K562 (cell line): ENCODE measurements around the gene CALML6. TPM values are rescaled to one million over a fixed set of nuclear protein-coding genes. Genes with fewer than 3 reads are reported as not detected.

ENCODE experiments used
- ATAC-seq: fragments of 200-7000 bp; cut with Tn5 transposase; 3 replicates; pipeline ENCODE4 v1.9.1; 2020; ENCODE audit warnings: moderate library complexity
- BruUV-seq: library from RNA; stranded (reverse); fragments of 400-500 nt; replicated peaks from 2 replicates; lab custom pipeline; 2021; lab: Mats Ljungman, UMichigan
- CTCF ChIA-PET: fragments of 300-600 bp; formaldehyde crosslinking; extraction: SDS; loops from one replicate; lab custom pipeline; 2021; ENCODE audit warnings: low intra/inter-chr PET ratio; lab: Yijun Ruan, JAX
- POLR2A ChIA-PET: fragments of 300-600, 350-650 bp; sonication (Branson Sonifier 250); formaldehyde crosslinking; extraction: SDS; loops from one replicate; lab custom pipeline; 2021; ENCODE audit warnings: antibody characterized with exemption, inconsistent platforms; lab: Yijun Ruan, JAX
- DNase-seq, 4 experiments: peaks; one replicate each; pipeline versions ENCODE4 v3.0.0 to v3.0.0-alpha.2; 2011 to 2018; ENCODE audit warnings: low spot score in 3 of 4, mixed read lengths in 3 of 4; ENCODE audit errors: extremely low read depth in 1 of 4
- FAIRE-seq: peaks from 2 replicates; lab custom pipeline; 2011; peaks lifted over from hg19 to GRCh38; lab: Jason Lieb, UNC
- H2AFZ ChIP-seq: 2 replicates; pipeline ENCODE4 v1.6.0; 2011; ENCODE audit warnings: low read depth, low read length, control low read depth, inconsistent platforms
- H3K27ac ChIP-seq: fragments of 200-600 bp; 3 replicates; pipeline ENCODE4 v1.8.0; 2011; ENCODE audit warnings: low read depth, mild to moderate bottlenecking, control low read depth, inconsistent platforms, low read length, moderate library complexity, mixed read lengths; ENCODE audit errors: extremely low read depth
- H3K27me3 ChIP-seq, 2 experiments: fragments of 300-600 bp in 1 of 2; 2 replicates in 1 of 2; 3 replicates in 1 of 2; pipeline versions ENCODE4 v1.6.0 to v1.8.0; 2011; ENCODE audit warnings: inconsistent platforms in 2 of 2, low read length in 2 of 2, mild to moderate bottlenecking in 1 of 2, mixed read lengths in 1 of 2, moderate library complexity in 1 of 2; ENCODE audit not compliant: control insufficient read depth in 2 of 2, insufficient read depth in 2 of 2
- H3K36me3 ChIP-seq: fragments of 300-600 bp; 3 replicates; pipeline ENCODE4 v1.8.0; 2011; ENCODE audit warnings: mild to moderate bottlenecking, low read length, inconsistent platforms; ENCODE audit not compliant: control insufficient read depth, insufficient read depth
- H3K4me1 ChIP-seq, 2 experiments: fragments of 200-600 bp in 1 of 2; replicated peaks in 1 of 2; 2 replicates in 1 of 2; 3 replicates in 1 of 2; pipeline versions ENCODE4 v1.5.1 to v1.8.0; 2011; ENCODE audit warnings: inconsistent platforms in 2 of 2, low read length in 2 of 2, mild to moderate bottlenecking in 1 of 2, mixed read lengths in 1 of 2, moderate library complexity in 1 of 2; ENCODE audit not compliant: control insufficient read depth in 2 of 2, insufficient read depth in 2 of 2
- H3K4me2 ChIP-seq: 2 replicates; pipeline ENCODE4 v1.6.1; 2011; ENCODE audit warnings: low read length, control low read depth, inconsistent platforms, mixed read lengths; ENCODE audit not compliant: insufficient read depth
- H3K4me3 ChIP-seq: fragments of 200-600 bp; sonication (generic), shearing (Covaris generic); 2 replicates; pipeline ENCODE4 v1.5.1; 2016; ENCODE audit warnings: control low read depth, inconsistent platforms
- H3K79me2 ChIP-seq: fragments of 200-600 bp; 3 replicates; pipeline ENCODE4 v1.8.0; 2011; ENCODE audit warnings: low read length, inconsistent platforms; ENCODE audit not compliant: control insufficient read depth, insufficient read depth
- H3K9ac ChIP-seq, 2 experiments: 2 replicates each; pipeline versions ENCODE4 v1.6.0 to v1.6.1; 2011; ENCODE audit warnings: low read depth in 2 of 2, low read length in 2 of 2, control low read depth in 1 of 2, inconsistent platforms in 1 of 2, mild to moderate bottlenecking in 1 of 2, mixed read lengths in 1 of 2; ENCODE audit not compliant: insufficient read depth in 1 of 2
- H3K9me1 ChIP-seq: one replicate; pipeline ENCODE4 v1.6.0; 2011; ENCODE audit warnings: inconsistent platforms, mild to moderate bottlenecking, low read length, moderate library complexity; ENCODE audit not compliant: control insufficient read depth, insufficient read depth
- H3K9me3 ChIP-seq: replicated peaks from 2 replicates; pipeline ENCODE4 v1.5.1; 2011; ENCODE audit warnings: low read depth, low read length, inconsistent platforms; ENCODE audit not compliant: control insufficient read depth, insufficient read depth
- H4K20me1 ChIP-seq: replicated peaks from 2 replicates; pipeline ENCODE4 v1.6.1; 2011; ENCODE audit warnings: low read length, inconsistent platforms, mixed read lengths; ENCODE audit not compliant: control insufficient read depth, insufficient read depth
- CXXC5 ChIP-seq: fragments of 250-450 bp; sonication (Bioruptor Pico); IDR thresholded peaks from 2 replicates; pipeline ENCODE4 v1.8.0; 2022; ENCODE audit warnings: inconsistent platforms, mild to moderate bottlenecking, moderate library complexity
- FOXM1 ChIP-seq, 2 experiments: fragments of 450-650 bp in 1 of 2; sonication (generic) in 1 of 2; formaldehyde crosslinking in 1 of 2; IDR thresholded peaks; 2 replicates each; pipeline versions ENCODE4 v1.6.1 to v1.9.0; 2017 to 2022; ENCODE audit warnings: low read depth in 2 of 2, mild to moderate bottlenecking in 2 of 2, missing genetic modification reagents in 1 of 2, moderate library complexity in 1 of 2
- KDM1A ChIP-seq, 2 experiments: fragments of 450-650 bp; IDR thresholded peaks; 2 replicates each; pipeline ENCODE4 v1.6.1; 2016; ENCODE audit warnings: mild to moderate bottlenecking in 2 of 2
- RBM25 ChIP-seq: fragments of 200-400 bp; formaldehyde crosslinking; IDR thresholded peaks from 2 replicates; pipeline ENCODE4 v1.6.1; 2018; ENCODE audit warnings: low read length, low read depth, moderate library complexity; ENCODE audit not compliant: severe bottlenecking
- SMARCA4 ChIP-seq: fragments of 450-650 bp; IDR thresholded peaks from 2 replicates; pipeline ENCODE4 v1.6.1; 2016
- SP2 ChIP-seq: IDR thresholded peaks from 2 replicates; pipeline ENCODE4 v1.6.1; 2011; ENCODE audit warnings: mild to moderate bottlenecking, low read depth, low read length, moderate library complexity; ENCODE audit not compliant: poor library complexity, severe bottlenecking; ENCODE audit errors: extremely low read depth
- TBP ChIP-seq: optimal IDR thresholded peaks from 2 replicates; pipeline ENCODE3; 2011; ENCODE audit warnings: low read depth, low read length, improper control_type of control experiment
- ZNF384 ChIP-seq: IDR thresholded peaks from 2 replicates; pipeline ENCODE4 v1.6.1; 2012; ENCODE audit warnings: low read depth, low read length, improper control_type of control experiment
- ZNF77 ChIP-seq: fragments of 250-450 bp; sonication (Bioruptor Pico); IDR thresholded peaks from 2 replicates; pipeline ENCODE4 v1.5.0; 2020
- WGBS: fragments of 100-300 bp; shearing (Covaris generic); methylation state at CpG from one replicate; pipeline ENCODE4 v1.1.6; 2016; ENCODE audit warnings: low coverage, mixed read lengths; ENCODE audit not compliant: insufficient coverage; ENCODE audit errors: missing lambda C conversion rate; 5-methylcytosine and 5-hydroxymethylcytosine counted together
- in situ Hi-C: fragments of 300-500 bp; cut with MboI; formaldehyde crosslinking; loops from 4 replicates; pipeline ENCODE4 v1.15.0; 2018; ENCODE audit warnings: inconsistent platforms, mixed read lengths
- intact Hi-C: fragments of 100-400 bp; cut with micrococcal nuclease; formaldehyde crosslinking; loops from 2 replicates; pipeline ENCODE4 v1.14.2; 2022
- polyA plus RNA-seq, 8 experiments: library from polyadenylated mRNA; depleted of rRNA in 4 of 8; stranded (reverse) in 5 of 8; unstranded in 3 of 8; fragments of >200 nt; fragmentation: Nextera tagmentation in 2 of 8; fragmentation: Illumina TruSeq in 1 of 8; extraction: Ambion mirVana in 2 of 8; extraction: Trizol in 1 of 8; gene quantifications; 2 replicates each; pipeline versions ENCODE4 v1.2.1 to v1.2.3, GENCODE V29; 2011 to 2014; ENCODE audit warnings: inconsistent platforms in 1 of 8, missing spikeins in 1 of 8
- total RNA-seq, 7 experiments: library from RNA; depleted of rRNA in 6 of 7; stranded (reverse); fragments of >200 nt in 6 of 7; fragmentation: Illumina TruSeq in 2 of 7; extraction: Trizol in 2 of 7; gene quantifications; 2 replicates each; pipeline versions ENCODE4 v1.2.1 to v1.2.3, GENCODE V29; 2011 to 2021; ENCODE audit warnings: low replicate concordance in 1 of 7
- TF ChIP-seq, protein P1 (sequence below): sonication (generic); formaldehyde crosslinking; IDR thresholded peaks from 2 replicates; pipeline ENCODE4 v1.8.0; 2022; ENCODE audit warnings: missing genetic modification reagents, mild to moderate bottlenecking, borderline replicate concordance
- TF ChIP-seq, protein P2 (sequence below), 2 experiments: fragments of 450-650 bp in 1 of 2; sonication (generic) in 1 of 2; formaldehyde crosslinking in 1 of 2; IDR thresholded peaks; 2 replicates each; pipeline versions ENCODE4 v1.7.1 to v1.9.0; 2016 to 2022; ENCODE audit warnings: inconsistent platforms in 1 of 2, mild to moderate bottlenecking in 1 of 2, missing genetic modification reagents in 1 of 2

The CALML6 gene
- total and polyA plus RNA-seq, 9 of the 15 experiments (the other 6 are each of a cell fraction or from before 2014, with no cell fraction given): 0.14 TPM; not detected in 8

DNA sequence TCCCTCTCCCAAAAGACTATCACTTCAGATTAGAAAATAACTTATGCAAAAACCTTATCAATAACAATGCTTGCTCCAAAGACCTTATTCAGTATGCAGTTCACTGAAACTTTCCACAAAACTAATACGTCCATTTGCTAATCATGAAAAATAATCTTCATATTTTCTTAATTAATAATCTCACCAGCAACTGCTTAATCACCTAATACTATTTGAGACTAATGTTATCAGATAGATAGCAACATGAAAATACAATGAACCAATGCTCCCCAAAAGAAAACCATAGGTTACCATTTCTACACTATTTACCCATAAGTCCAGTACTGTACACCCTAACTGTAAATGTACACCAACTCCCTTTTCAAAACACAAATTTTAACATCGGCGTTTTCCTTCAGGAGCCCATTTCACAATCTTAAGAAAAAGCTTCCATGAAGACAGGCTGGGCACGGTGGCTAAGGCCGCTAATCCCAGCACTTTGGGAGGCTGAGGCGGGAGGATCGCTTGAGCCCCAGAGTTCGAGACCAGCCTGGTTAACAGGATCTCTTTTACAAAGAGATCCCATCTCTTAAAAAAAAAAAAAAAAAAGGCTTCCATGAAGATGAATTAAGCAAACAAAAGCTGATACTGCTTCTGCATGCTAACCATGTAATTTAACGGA lies 25.8 kb upstream of the CALML6 start:
- H3K4me2 ChIP-seq: peak overlapping the region; percentile 84
- WGBS: 10% methylated on average over 9 of the region's 9 CpGs
- intact Hi-C loops: no loop called here
- no peaks in the 10 kb centered on the region for H3K9me3 ChIP-seq
- peaks cover 3% of the 10 kb centered on the region for H3K9me1 ChIP-seq
- BruUV-seq: TSS peak; percentile 56
- H3K4me3 ChIP-seq: peak overlapping the region; percentile 85
- peak; percentile 6 for FAIRE-seq
- H3K36me3 ChIP-seq: peaks cover 17% of the 10 kb centered on the region
- ChIA-PET CTCF (no interaction called here), POLR2A (interaction anchor here (0.7 to 1.5 kb wide), 6 partner anchors 11 to 170 kb away, joined by 3 to 5 read pairs (median 3); no protein-coding TSS in a partner anchor)
- H3K4me1 ChIP-seq: peaks cover 25 to 54% of the 10 kb centered on the region in 2 experiments
- DNase-seq: peak in 1 of 4 experiments; percentile 51
- peak overlapping the region; percentile 93 to 100 for H3K9ac ChIP-seq
- H3K27ac ChIP-seq: peak overlapping the region; percentile 97
- H3K27me3 ChIP-seq: no peaks in the 10 kb centered on the region
- H3K79me2 ChIP-seq: peaks cover 70% of the 10 kb centered on the region
- H4K20me1 ChIP-seq: peaks cover 27% of the 10 kb centered on the region
- H2AFZ ChIP-seq: no peak overlapping the region
- in situ Hi-C loops: no loop called here
- no peak for ATAC-seq
- TF ChIP-seq SMARCA4 (peak; percentile 35; the same call in 1 of the 2 replicates), KDM1A (IDR thresholded peaks at IDR 0.05) (0 out of 4 replicates have a peak, but pooled peaks of 1 of the 2 experiments have one; percentile 26), RBM25 (peak; percentile 23), SP2 (no peak), FOXM1 (IDR thresholded peaks at IDR 0.05; ENCODE audit: low read depth) (no peak), FOXM1 (CRISPR knock-in tag; IDR thresholded peaks at IDR 0.05; ENCODE audit: low read depth) (no peak), CXXC5 (CRISPR knock-in tag) (no peak), TBP (peak; percentile 35), ZNF384 (peak; percentile 68), ZNF77 (no peak)
- TF ChIP-seq, protein P1, sequence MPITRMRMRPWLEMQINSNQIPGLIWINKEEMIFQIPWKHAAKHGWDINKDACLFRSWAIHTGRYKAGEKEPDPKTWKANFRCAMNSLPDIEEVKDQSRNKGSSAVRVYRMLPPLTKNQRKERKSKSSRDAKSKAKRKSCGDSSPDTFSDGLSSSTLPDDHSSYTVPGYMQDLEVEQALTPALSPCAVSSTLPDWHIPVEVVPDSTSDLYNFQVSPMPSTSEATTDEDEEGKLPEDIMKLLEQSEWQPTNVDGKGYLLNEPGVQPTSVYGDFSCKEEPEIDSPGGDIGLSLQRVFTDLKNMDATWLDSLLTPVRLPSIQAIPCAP (CRISPR knock-in tag): peak; percentile 78; the same call in 1 of the 2 replicates
- TF ChIP-seq, protein P2, sequence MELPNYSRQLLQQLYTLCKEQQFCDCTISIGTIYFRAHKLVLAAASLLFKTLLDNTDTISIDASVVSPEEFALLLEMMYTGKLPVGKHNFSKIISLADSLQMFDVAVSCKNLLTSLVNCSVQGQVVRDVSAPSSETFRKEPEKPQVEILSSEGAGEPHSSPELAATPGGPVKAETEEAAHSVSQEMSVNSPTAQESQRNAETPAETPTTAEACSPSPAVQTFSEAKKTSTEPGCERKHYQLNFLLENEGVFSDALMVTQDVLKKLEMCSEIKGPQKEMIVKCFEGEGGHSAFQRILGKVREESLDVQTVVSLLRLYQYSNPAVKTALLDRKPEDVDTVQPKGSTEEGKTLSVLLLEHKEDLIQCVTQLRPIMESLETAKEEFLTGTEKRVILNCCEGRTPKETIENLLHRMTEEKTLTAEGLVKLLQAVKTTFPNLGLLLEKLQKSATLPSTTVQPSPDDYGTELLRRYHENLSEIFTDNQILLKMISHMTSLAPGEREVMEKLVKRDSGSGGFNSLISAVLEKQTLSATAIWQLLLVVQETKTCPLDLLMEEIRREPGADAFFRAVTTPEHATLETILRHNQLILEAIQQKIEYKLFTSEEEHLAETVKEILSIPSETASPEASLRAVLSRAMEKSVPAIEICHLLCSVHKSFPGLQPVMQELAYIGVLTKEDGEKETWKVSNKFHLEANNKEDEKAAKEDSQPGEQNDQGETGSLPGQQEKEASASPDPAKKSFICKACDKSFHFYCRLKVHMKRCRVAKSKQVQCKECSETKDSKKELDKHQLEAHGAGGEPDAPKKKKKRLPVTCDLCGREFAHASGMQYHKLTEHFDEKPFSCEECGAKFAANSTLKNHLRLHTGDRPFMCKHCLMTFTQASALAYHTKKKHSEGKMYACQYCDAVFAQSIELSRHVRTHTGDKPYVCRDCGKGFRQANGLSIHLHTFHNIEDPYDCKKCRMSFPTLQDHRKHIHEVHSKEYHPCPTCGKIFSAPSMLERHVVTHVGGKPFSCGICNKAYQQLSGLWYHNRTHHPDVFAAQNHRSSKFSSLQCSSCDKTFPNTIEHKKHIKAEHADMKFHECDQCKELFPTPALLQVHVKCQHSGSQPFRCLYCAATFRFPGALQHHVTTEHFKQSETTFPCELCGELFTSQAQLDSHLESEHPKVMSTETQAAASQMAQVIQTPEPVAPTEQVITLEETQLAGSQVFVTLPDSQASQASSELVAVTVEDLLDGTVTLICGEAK (IDR thresholded peaks at IDR 0.05): 0 out of 2 replicates have a peak, but pooled peaks have one; percentile 24
- TF ChIP-seq, protein P2 (CRISPR knock-in tag; IDR thresholded peaks at IDR 0.05): no peak
